ENCODE data around the gene MMEL1. TPM values are rescaled to one million over a fixed set of nuclear protein-coding genes. Genes with fewer than 3 reads are reported as not detected.

Gene MMEL1
- total RNA-seq, 1 experiment from 2014 or later: not detected

DNA sequence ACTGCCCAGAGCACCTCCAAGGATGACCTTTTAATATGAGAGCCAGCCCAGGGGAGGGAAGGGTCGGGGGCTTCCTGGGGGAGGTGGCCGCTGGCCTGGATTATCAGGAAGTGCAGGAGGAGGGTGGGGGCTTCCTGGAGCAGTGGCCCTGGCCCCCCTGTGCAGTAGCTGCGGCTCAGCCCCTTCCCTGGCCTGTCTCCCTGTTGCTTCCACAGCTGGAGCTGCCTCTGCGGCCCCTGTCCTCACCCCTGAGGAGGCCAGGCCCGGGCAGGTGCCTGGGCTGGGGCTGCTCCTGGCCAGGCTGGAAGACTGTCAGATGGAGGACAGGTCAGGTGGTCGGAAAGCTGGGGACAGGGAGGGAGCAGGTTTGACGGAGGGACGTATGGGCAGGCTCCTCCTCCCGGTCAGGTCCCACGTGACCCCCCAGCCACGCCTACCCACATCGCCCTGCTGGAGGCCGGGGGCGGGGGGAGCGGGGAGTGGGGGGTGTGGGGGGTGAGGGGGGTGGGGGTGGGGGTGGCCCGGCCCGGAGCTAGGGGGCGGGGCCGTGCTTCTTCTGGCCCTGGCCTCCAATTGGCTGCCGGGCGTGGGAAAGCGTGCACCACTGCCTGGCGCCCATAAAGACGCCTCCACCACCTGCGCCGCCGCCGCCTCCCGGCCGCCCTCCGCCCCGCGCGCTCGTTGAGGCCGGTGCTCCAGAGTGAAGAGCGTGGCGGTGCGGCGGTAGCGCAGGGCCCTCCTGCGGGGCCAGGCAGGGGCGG lies 86.9 kb downstream of the MMEL1 start:
- DNase-seq (ENCODE audit: low spot score): peak; percentile 93
- Mint-ChIP-seq H3K4me1 (peaks cover 5% of the 10 kb centered on the region; the same call in 1 of the 2 replicates), H3K27me3 (ENCODE audit: low read depth) (peaks cover 13% of the 10 kb centered on the region), H3K9me3 (no peaks in the 10 kb centered on the region), H3K36me3 (no peaks in the 10 kb centered on the region), H3K27ac (no peak overlapping the region), H3K4me3 (peak overlapping the region; percentile 72)
- ChIA-PET POLR2A (interaction anchor here (1.2 to 1.6 kb wide), 3 partner anchors 20 to 39 kb away, joined by 4 to 6 read pairs (median 6); partner anchors contain the start of gene PANK4), CTCF (interaction anchor here (0.6 to 3.7 kb wide), 15 partner anchors 10 to 945 kb away, joined by 3 to 61 read pairs (median 4); partner anchors contain the start of genes FAAP20, PANK4 and TNFRSF14)
- peak; percentile 58 for ATAC-seq
- TF ChIP-seq NR2C2 (CRISPR knock-in tag; IDR thresholded peaks at IDR 0.05) (no peak), FOXK1 (CRISPR knock-in tag; IDR thresholded peaks at IDR 0.05) (peak; percentile 60), RELA (CRISPR knock-in tag; IDR thresholded peaks at IDR 0.05; ENCODE audit: borderline replicate concordance) (0 out of 2 replicates have a peak, but pooled peaks have one; percentile 38), GRHL2 (CRISPR knock-in tag; IDR thresholded peaks at IDR 0.05; ENCODE audit: insufficient replicate concordance, severe bottlenecking) (no peak), ZNF121 (CRISPR knock-in tag; IDR thresholded peaks at IDR 0.05) (no peak), ZBTB21 (CRISPR knock-in tag; IDR thresholded peaks at IDR 0.05; ENCODE audit: borderline replicate concordance) (no peak), ESRRA (CRISPR knock-in tag; IDR thresholded peaks at IDR 0.05; ENCODE audit: borderline replicate concordance) (no peak), ZNF671 (CRISPR knock-in tag; IDR thresholded peaks at IDR 0.05) (no peak), TEAD4 (CRISPR knock-in tag; IDR thresholded peaks at IDR 0.05) (no peak), IRF2 (CRISPR knock-in tag; IDR thresholded peaks at IDR 0.05; ENCODE audit: borderline replicate concordance, low read depth) (no peak)
- TF ChIP-seq, protein P1, sequence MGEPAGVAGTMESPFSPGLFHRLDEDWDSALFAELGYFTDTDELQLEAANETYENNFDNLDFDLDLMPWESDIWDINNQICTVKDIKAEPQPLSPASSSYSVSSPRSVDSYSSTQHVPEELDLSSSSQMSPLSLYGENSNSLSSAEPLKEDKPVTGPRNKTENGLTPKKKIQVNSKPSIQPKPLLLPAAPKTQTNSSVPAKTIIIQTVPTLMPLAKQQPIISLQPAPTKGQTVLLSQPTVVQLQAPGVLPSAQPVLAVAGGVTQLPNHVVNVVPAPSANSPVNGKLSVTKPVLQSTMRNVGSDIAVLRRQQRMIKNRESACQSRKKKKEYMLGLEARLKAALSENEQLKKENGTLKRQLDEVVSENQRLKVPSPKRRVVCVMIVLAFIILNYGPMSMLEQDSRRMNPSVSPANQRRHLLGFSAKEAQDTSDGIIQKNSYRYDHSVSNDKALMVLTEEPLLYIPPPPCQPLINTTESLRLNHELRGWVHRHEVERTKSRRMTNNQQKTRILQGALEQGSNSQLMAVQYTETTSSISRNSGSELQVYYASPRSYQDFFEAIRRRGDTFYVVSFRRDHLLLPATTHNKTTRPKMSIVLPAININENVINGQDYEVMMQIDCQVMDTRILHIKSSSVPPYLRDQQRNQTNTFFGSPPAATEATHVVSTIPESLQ (CRISPR knock-in tag; IDR thresholded peaks at IDR 0.05): 0 out of 2 replicates have a peak, but pooled peaks have one; percentile 48
- TF ChIP-seq, protein P2, sequence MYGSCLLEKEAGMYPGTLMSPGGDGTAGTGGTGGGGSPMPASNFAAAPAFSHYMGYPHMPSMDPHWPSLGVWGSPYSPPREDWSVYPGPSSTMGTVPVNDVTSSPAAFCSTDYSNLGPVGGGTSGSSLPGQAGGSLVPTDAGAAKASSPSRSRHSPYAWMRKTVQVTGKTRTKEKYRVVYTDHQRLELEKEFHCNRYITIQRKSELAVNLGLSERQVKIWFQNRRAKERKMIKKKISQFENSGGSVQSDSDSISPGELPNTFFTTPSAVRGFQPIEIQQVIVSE (CRISPR knock-in tag; IDR thresholded peaks at IDR 0.05; ENCODE audit: borderline replicate concordance): no peak
- TF ChIP-seq, protein P3, sequence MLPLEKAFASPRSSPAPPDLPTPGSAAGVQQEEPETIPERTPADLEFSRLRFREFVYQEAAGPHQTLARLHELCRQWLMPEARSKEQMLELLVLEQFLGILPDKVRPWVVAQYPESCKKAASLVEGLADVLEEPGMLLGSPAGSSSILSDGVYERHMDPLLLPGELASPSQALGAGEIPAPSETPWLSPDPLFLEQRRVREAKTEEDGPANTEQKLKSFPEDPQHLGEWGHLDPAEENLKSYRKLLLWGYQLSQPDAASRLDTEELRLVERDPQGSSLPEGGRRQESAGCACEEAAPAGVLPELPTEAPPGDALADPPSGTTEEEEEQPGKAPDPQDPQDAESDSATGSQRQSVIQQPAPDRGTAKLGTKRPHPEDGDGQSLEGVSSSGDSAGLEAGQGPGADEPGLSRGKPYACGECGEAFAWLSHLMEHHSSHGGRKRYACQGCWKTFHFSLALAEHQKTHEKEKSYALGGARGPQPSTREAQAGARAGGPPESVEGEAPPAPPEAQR (CRISPR knock-in tag; IDR thresholded peaks at IDR 0.05): no peak
- TF ChIP-seq, protein P4, sequence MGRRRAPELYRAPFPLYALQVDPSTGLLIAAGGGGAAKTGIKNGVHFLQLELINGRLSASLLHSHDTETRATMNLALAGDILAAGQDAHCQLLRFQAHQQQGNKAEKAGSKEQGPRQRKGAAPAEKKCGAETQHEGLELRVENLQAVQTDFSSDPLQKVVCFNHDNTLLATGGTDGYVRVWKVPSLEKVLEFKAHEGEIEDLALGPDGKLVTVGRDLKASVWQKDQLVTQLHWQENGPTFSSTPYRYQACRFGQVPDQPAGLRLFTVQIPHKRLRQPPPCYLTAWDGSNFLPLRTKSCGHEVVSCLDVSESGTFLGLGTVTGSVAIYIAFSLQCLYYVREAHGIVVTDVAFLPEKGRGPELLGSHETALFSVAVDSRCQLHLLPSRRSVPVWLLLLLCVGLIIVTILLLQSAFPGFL (CRISPR knock-in tag; IDR thresholded peaks at IDR 0.05; ENCODE audit: borderline replicate concordance): no peak
- TF ChIP-seq, protein P5, sequence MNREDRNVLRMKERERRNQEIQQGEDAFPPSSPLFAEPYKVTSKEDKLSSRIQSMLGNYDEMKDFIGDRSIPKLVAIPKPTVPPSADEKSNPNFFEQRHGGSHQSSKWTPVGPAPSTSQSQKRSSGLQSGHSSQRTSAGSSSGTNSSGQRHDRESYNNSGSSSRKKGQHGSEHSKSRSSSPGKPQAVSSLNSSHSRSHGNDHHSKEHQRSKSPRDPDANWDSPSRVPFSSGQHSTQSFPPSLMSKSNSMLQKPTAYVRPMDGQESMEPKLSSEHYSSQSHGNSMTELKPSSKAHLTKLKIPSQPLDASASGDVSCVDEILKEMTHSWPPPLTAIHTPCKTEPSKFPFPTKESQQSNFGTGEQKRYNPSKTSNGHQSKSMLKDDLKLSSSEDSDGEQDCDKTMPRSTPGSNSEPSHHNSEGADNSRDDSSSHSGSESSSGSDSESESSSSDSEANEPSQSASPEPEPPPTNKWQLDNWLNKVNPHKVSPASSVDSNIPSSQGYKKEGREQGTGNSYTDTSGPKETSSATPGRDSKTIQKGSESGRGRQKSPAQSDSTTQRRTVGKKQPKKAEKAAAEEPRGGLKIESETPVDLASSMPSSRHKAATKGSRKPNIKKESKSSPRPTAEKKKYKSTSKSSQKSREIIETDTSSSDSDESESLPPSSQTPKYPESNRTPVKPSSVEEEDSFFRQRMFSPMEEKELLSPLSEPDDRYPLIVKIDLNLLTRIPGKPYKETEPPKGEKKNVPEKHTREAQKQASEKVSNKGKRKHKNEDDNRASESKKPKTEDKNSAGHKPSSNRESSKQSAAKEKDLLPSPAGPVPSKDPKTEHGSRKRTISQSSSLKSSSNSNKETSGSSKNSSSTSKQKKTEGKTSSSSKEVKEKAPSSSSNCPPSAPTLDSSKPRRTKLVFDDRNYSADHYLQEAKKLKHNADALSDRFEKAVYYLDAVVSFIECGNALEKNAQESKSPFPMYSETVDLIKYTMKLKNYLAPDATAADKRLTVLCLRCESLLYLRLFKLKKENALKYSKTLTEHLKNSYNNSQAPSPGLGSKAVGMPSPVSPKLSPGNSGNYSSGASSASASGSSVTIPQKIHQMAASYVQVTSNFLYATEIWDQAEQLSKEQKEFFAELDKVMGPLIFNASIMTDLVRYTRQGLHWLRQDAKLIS (CRISPR knock-in tag; IDR thresholded peaks at IDR 0.05; ENCODE audit: borderline replicate concordance): no peak
- TF ChIP-seq, protein P6, sequence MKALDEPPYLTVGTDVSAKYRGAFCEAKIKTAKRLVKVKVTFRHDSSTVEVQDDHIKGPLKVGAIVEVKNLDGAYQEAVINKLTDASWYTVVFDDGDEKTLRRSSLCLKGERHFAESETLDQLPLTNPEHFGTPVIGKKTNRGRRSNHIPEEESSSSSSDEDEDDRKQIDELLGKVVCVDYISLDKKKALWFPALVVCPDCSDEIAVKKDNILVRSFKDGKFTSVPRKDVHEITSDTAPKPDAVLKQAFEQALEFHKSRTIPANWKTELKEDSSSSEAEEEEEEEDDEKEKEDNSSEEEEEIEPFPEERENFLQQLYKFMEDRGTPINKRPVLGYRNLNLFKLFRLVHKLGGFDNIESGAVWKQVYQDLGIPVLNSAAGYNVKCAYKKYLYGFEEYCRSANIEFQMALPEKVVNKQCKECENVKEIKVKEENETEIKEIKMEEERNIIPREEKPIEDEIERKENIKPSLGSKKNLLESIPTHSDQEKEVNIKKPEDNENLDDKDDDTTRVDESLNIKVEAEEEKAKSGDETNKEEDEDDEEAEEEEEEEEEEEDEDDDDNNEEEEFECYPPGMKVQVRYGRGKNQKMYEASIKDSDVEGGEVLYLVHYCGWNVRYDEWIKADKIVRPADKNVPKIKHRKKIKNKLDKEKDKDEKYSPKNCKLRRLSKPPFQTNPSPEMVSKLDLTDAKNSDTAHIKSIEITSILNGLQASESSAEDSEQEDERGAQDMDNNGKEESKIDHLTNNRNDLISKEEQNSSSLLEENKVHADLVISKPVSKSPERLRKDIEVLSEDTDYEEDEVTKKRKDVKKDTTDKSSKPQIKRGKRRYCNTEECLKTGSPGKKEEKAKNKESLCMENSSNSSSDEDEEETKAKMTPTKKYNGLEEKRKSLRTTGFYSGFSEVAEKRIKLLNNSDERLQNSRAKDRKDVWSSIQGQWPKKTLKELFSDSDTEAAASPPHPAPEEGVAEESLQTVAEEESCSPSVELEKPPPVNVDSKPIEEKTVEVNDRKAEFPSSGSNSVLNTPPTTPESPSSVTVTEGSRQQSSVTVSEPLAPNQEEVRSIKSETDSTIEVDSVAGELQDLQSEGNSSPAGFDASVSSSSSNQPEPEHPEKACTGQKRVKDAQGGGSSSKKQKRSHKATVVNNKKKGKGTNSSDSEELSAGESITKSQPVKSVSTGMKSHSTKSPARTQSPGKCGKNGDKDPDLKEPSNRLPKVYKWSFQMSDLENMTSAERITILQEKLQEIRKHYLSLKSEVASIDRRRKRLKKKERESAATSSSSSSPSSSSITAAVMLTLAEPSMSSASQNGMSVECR (CRISPR knock-in tag; IDR thresholded peaks at IDR 0.05; ENCODE audit: borderline replicate concordance): 0 out of 2 replicates have a peak, but pooled peaks have one; percentile 8
- TF ChIP-seq, protein P7, sequence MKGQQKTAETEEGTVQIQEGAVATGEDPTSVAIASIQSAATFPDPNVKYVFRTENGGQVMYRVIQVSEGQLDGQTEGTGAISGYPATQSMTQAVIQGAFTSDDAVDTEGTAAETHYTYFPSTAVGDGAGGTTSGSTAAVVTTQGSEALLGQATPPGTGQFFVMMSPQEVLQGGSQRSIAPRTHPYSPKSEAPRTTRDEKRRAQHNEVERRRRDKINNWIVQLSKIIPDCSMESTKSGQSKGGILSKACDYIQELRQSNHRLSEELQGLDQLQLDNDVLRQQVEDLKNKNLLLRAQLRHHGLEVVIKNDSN (CRISPR knock-in tag; IDR thresholded peaks at IDR 0.05): peak; percentile 93
- TF ChIP-seq, protein P8, sequence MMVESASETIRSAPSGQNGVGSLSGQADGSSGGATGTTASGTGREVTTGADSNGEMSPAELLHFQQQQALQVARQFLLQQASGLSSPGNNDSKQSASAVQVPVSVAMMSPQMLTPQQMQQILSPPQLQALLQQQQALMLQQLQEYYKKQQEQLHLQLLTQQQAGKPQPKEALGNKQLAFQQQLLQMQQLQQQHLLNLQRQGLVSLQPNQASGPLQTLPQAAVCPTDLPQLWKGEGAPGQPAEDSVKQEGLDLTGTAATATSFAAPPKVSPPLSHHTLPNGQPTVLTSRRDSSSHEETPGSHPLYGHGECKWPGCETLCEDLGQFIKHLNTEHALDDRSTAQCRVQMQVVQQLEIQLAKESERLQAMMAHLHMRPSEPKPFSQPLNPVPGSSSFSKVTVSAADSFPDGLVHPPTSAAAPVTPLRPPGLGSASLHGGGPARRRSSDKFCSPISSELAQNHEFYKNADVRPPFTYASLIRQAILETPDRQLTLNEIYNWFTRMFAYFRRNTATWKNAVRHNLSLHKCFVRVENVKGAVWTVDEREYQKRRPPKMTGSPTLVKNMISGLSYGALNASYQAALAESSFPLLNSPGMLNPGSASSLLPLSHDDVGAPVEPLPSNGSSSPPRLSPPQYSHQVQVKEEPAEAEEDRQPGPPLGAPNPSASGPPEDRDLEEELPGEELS (CRISPR knock-in tag; IDR thresholded peaks at IDR 0.05): peak; percentile 88
